SW480 (cell line): ENCODE data around the gene EPN3.

Source experiments
- DNase-seq: peaks from one replicate; pipeline ENCODE4 v3.0.0-alpha.2; 2016; ENCODE audit warnings: low spot score

Gene EPN3

GRCh38 chr17:50511058-50511457 lies 21.5 kb upstream of the EPN3 start:
- no peak for DNase-seq

GRCh38 chr17:50513495-50513894 lies 19.0 kb upstream of the EPN3 start:
- DNase-seq: no peak

DNA sequence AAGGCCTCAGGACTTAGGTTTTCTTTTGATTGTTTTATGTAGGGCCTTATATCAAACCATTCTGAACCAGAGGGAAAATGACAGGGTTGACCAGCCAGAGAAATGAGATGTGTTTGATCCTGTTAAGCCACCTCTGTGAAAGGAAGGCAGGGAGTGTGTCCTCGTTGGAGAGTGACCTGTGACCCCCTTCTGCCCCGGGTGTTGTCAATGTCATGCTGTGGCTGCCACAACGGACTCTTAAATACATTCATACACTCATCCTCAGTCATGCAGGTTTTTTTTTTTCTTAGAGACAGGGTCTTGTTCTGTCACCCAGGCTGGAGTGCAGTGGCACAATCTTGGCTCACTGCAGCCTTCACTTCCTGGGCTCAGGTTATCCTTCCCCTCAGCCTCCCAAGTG lies 18.1 kb upstream of the EPN3 start:
- no peak for DNase-seq

GRCh38 chr17:50514936-50515702 lies 17.4 kb upstream of the EPN3 start:
- DNase-seq: no peak

DNA sequence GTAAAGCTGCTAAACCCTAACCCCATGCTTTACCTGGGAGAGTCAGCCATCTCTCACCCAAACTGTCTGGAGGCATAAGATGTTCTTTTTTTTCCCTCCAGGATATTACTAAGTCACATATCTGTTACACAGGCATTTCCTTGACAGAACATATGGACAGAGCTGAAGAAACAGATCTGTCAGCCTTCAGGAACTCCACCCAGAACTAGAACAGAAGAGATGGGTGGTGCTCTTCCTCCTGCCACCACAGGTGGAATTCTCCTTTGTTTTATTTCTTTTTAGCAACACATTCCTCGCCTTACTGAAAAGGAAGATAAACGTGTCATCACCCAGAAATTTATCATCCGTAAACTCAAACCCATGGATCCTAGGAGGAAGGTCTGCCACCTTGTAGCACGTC lies 15.5 kb upstream of the EPN3 start:
- DNase-seq: no peak

- no peak for DNase-seq
Observed at GRCh38 chr17:50517504-50518383, 14.8 kb upstream of the EPN3 start.

GRCh38 chr17:50518384-50519023 lies 14.0 kb upstream of the EPN3 start:
- no peak for DNase-seq

DNA sequence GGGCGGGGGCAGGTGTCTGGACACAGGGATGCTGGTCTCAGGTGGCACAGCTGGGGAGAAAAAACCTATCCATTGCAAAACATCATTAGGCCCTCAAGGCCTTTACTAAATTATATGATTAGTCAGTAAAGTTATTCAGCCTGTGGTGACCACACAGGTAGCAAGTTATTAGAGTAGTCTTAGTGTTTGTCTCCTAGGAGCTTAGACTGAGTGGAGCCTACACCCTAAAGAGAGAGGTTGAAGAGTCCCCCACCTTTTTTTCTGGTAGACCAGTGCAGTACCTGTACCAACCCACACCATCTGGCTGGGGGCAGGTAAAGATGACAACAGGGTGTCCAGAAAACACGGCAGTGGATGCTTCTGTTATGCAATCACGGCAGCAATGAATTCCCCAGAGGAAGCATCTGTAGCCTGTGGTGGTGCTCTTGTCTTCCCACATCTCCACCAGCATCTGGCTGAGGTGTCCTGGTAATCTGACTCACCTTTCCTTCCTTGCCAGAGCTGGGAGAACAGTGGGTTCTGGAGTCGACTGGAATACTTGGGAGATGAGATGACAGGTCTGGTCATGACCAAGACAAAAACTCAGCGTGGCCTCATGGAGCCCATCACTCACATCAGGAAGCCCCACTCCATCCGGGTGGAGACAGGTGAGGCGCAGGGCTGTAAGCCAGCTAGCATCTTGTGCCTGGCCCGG lies 13.2 kb upstream of the EPN3 start:
- DNase-seq: no peak

DNA sequence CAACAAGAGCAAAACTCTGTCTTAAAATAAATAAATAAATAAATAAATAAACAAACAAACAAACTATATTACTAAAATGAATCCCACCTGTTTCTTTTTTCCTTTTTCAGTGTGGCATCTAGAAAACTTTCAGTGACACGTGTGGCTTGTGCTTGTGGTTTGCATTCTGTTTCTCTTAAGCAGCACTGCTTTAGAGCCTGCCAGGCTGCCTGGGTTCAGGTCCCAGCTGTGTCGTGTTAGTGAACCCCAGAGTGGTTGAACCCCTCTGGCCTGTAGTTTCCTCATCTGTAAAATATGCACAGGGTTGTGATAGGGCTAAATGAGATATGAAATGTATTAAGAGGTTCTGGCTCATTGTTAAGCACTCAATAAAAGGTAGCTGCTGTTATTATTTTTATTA lies 12.1 kb upstream of the EPN3 start:
- no peak for DNase-seq

DNA sequence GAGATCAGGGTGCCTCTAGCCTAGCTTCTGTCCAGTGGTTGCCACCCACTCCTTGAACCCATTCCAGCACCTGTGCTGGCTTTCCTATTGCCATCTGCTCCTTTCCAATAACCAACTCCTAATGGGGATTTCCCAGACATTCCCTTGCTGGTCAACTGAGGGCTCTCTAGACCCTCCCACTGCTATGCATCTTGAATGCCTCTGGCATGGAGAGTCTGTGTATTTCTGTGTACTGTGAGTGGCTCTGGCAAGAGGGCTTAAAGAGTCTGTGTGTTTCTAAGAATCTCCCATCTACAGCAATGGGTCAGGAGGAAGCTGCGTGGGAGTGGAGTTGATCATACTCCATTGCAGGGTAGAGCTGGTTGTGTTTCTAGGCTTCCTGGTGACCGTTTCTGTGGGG lies 11.0 kb upstream of the EPN3 start:
- DNase-seq: no peak

- DNase-seq: no peak
Observed at GRCh38 chr17:50522766-50523165, 9.8 kb upstream of the EPN3 start.

DNA sequence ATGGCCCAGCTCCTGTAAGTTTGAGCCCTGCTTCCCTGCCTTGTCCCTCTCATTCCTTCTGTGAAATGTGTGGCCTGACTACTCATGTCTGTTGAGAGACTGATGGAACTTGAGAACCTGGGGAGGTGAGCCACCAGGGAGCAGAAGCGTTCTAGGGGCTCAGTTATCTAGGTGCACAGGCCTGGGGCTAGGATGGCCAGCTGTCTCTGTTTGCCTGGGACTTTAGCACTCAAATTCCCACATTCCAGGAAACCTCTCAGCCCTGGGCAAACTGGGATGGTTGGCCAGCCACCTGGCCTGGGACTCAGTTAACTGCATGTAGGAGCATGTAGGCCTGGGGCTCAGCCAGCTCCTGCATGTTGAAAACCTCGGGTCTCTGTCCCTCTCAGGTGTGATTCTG lies 9.3 kb upstream of the EPN3 start:
- DNase-seq: no peak

GRCh38 chr17:50524838-50525237 lies 7.7 kb upstream of the EPN3 start:
- no peak for DNase-seq

GRCh38 chr17:50527155-50527762 lies 5.3 kb upstream of the EPN3 start:
- DNase-seq: no peak

- no peak for DNase-seq
Observed at GRCh38 chr17:50527949-50528474, 4.5 kb upstream of the EPN3 start.

- no peak for DNase-seq
Observed at GRCh38 chr17:50529849-50530248, 2.7 kb upstream of the EPN3 start.

GRCh38 chr17:50531428-50532025 lies 1.0 kb upstream of the EPN3 start:
- no peak for DNase-seq

DNA sequence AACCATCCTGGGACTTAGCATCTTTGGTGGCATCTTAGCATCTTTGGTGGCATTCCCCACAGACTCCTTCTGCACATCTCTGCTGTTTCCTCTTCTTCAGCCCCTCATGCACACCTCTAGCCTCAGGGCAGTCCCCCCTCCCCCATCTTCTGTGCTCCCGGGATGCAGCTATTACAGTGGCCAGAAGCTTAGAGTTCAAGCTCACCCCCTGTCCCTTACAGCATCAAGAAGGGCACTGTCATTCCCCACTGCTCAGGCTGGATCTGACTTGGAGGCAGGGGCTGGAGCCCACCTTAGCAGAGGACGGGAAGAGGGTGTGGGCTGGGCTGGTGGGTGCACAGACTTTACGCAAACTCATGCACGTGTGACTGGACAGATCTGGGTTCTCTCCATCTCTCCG lies 650 bp downstream of the EPN3 start:
- DNase-seq: no peak

GRCh38 chr17:50533720-50534148 lies 1.2 kb downstream of the EPN3 start:
- no peak for DNase-seq

DNA sequence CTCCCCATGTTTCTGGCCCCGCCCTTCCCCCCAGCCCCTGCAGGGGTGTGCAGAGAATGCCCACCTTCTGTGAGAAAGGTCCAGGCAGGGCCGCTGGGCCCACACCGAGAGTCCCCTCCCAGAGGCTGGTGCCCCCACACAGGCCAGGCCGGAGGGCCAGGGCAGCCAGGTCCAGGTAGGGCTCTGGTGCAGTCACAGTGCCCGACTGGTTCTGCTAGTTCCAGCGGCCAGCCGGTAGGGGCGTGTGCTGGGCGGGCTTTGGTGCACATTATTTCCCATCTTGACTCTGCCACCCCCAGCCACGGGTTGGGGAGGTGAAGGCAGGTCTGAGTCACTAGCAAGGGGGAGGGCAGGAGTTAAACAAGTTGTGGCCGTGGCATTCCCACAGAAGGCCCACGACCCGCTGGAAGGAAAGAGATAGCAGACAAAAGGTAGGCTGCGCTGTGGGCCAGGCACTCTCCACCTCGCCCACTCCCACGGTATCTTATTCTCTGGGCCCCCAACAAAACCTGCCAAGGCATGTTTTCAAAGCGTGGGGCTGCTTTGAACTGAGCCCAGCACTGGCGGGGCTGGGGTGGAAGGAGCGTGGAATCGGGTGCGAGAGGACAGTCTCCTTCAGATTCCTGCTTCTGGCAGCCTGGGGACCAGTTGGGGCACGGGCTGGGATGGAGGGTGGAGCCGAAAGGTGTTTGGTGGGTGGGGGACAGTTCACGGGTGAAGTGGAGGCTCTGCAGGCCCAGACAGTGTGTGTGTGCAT lies 1.9 kb downstream of the EPN3 start:
- DNase-seq: no peak

DNA sequence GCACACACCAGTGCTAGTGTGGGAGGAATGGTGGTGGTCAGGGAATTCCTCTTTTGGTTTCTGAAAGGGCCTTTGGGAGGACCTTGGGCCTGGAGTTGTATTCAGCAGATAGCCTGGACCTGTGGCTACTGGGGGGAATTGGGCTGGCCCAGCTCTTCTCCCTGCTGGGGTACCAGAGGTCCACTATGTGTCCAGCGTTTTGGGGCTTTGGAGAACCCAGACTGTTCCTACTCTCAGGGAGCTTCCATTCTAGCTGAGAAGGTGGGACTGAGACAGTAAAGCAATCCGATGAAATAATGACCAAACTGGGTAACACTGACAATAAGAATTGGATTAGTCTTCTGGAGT lies 2.4 kb downstream of the EPN3 start:
- no peak for DNase-seq
